GM18505 (cell line): ENCODE data around the gene TRMO.
"Not testable (repeated sequence)": the region's sequence is repeated elsewhere in the genome, so short reads cannot be mapped to it uniquely, and the experiment has no call there.

Source experiments
- ATAC-seq: cut with Tn5 transposase; IDR thresholded peaks from one replicate; pipeline ENCODE4 v1.9.1; 2021; ENCODE audit not compliant: unreplicated experiment
- POLR2A ChIP-seq: IDR thresholded peaks from 4 replicates; pipeline ENCODE4 v1.6.1; 2011; ENCODE audit warnings: borderline replicate concordance; ENCODE audit not compliant: insufficient read depth, insufficient read length; ENCODE audit errors: extremely low read depth

Gene TRMO

DNA sequence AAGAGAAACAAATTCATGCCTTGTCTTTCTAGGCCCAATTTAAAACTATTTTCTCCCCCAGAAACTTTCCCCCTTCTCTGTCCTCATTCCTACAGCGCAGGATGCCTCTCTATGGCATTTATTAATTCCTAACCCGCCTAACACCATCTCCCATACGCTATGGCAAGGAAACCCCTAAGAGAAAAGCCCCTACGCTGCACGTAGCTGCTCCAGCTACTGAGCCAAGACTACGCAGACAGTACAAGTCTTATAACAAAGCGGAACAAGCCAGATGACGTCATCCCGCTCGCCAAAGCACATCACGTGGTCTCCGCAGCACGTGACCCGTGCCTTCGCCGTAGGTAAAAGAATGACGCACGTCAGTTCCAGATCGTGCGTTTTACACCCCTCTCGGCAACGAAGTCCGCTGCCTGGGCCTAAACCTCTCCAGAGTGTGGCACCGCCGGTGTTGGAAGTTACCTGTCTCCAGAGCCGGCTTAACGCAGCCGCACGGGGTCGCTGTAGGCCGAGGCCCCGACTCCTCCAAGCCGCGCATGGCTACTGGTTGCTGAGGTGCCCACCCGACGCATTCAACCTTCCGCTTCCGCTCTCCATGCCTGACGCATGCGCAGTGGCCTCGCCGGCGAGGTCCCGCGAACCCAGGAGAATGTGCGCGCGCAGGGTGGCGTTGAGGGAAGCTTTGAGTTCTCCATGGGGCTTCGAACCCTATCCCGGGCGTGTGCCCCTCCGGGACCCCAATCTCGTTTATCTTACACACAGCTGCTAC, at the start of gene TRMO:
Gene TRMO (minus strand): TSS at position 542 of the 766 bp plus-strand sequence. CDS start 7 bp downstream, at position 535.
- peak; percentile 84 for ATAC-seq
- peak; percentile 93 for TF ChIP-seq POLR2A

- no peak for ATAC-seq
- no peak for TF ChIP-seq POLR2A
Observed at GRCh38 chr9:97970165-97970564, 47.9 kb upstream of the TRMO start.

- no peak for TF ChIP-seq POLR2A
- no peak for ATAC-seq
Observed at GRCh38 chr9:97969014-97969413, 46.7 kb upstream of the TRMO start.

DNA sequence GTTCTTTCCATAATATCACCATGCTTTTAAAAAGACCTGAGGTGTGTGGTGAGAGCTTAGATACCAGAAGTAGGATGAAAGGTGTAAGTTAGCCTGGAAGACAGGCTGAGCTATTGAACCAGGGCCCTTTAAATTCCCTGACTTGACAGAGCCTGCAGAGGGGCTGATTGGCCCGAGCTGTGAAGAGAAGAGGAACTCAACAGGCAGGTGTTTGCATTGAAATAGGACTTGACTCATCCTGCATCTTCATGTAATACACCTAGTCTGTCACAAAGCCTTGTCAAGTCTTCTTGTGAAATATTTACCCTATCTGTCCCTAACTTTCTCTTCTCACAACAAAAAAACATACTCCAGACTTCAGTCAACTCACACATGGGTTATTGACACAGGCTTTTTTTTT, 44.2 kb upstream of the TRMO start:
- no peak for TF ChIP-seq POLR2A
- no peak for ATAC-seq

- no peak for ATAC-seq
- no peak for TF ChIP-seq POLR2A
Observed at GRCh38 chr9:97964901-97965300, 42.6 kb upstream of the TRMO start.

GRCh38 chr9:97963232-97963631, 40.9 kb upstream of the TRMO start:
- no peak for TF ChIP-seq POLR2A
- ATAC-seq, result no peak

GRCh38 chr9:97962575-97962974, 40.3 kb upstream of the TRMO start:
- ATAC-seq, result no peak
- no peak for TF ChIP-seq POLR2A

- no peak for TF ChIP-seq POLR2A
- ATAC-seq, result no peak
Observed at GRCh38 chr9:97962136-97962535, 39.8 kb upstream of the TRMO start.

DNA sequence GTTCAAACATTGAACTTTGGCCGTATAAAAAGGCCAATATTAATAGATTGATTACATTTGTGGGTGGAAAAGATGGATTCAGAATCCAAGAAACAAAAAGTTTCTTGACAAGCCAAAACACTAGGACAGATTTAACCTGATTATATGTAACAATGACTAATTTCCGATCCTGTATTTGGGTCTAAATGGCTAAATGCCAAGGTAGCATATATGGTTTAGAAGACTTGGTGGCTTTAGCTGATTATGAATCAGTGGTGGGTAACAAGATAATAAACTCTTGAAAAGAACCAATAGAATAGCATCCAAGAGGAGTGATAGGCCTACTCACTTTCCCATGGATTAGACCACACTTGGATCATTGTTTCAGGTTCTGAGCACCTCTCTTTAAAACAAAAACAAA, 39.1 kb upstream of the TRMO start:
- TF ChIP-seq POLR2A, result no peak
- no peak for ATAC-seq

- ATAC-seq, result not testable (repeated sequence)
Observed at GRCh38 chr9:97960678-97961328, 38.5 kb upstream of the TRMO start.

GRCh38 chr9:97959585-97959984, 37.3 kb upstream of the TRMO start:
- ATAC-seq, result no peak
- no peak for TF ChIP-seq POLR2A

- TF ChIP-seq POLR2A, result no peak
Observed at GRCh38 chr9:97958812-97959511, 36.7 kb upstream of the TRMO start.

DNA sequence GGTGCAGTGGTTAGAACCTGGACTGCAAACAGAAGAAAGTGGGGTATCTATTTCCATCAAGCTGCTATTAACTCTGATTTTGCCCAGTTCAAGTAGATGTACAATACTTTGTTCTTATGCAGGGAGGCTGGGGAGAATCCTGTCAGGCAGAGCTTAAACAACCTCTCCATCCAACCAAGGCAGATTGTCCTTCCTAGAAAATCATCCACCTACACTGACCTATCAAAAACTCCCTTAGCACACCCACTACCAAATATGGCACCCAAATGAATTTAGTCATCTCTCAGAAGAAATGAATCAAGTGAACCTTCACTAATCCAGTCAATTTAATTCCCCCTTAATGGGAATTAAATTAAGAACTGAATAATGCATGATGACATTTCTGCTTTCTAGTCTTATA, 34.0 kb upstream of the TRMO start:
- ATAC-seq, result no peak
- TF ChIP-seq POLR2A, result no peak

More at GRCh38 chr9:97958812-97959511, 36.7 kb upstream of the TRMO start:
- ATAC-seq, result no peak

- ATAC-seq, result no peak
- TF ChIP-seq POLR2A, result no peak
Observed at GRCh38 chr9:97954550-97954989, 32.3 kb upstream of the TRMO start.

DNA sequence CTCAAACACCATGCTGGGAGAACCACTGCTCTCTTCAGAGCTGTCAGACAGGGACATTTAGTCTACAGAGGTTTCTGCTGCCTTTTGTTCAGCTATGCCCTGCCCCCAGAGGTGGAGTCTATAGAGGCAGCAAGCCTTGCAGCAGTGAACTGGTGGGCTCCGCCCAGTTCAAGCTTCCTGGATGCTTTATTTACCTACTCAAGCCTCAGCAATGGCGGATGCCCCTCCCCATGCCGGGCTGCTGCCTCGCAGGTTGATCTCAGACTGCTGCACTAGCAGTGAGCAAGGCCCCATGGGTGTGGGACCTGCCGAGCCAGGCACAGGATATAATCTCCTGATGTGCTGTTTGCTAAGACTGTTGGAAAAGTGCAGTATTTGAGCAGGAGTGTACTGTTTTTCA, 28.6 kb upstream of the TRMO start:
- ATAC-seq, result not testable (repeated sequence)

DNA sequence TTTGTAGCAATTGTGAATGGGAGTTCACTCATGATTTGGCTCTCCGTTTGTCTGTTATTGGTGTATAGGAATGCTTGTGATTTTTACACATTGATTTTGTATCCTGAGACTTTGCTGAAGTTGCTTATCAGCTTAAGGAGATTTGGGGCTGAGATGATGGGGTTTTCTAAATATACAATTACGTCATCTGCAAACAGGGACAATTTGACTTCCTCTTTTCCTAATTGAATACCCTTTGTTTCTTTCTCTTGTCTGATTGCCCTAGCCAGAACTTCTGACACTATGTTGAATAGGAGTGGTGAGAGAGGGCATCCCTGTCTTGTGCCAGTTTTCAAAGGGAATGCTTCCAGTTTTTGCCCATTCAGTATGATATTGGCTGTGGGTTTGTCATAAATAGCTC, 24.8 kb upstream of the TRMO start:
- ATAC-seq, result not testable (repeated sequence)

DNA sequence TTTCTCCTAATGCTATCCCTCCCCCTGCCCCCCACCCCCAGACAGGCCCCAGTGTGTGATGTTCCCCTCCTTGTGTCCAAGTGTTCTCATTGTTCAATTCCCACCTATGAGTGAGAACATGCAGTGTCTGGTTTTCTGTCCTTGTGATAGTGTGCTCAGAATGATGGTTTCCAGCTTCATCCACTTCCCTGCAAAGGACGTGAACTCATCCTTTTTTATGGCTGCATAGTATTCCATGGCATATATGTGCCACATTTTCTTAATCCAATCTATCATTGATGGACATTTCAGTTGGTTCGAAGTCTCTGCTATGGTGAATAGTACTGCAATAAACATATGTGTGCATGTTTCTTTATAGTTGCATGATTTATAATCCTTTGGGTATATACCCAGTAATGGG, 23.2 kb upstream of the TRMO start:
- not testable (repeated sequence) for ATAC-seq
